HuH-7 (cell line): Measurements from ENCODE around the gene HOXB1.
"Not testable (repeated sequence)": the region's sequence is repeated elsewhere in the genome, so short reads cannot be mapped to it uniquely, and the experiment has no call there.

Experiments
- DNase-seq: peaks from one replicate; pipeline ENCODE4 v3.0.0; 2011; ENCODE audit warnings: low spot score

The HOXB1 gene

DNA sequence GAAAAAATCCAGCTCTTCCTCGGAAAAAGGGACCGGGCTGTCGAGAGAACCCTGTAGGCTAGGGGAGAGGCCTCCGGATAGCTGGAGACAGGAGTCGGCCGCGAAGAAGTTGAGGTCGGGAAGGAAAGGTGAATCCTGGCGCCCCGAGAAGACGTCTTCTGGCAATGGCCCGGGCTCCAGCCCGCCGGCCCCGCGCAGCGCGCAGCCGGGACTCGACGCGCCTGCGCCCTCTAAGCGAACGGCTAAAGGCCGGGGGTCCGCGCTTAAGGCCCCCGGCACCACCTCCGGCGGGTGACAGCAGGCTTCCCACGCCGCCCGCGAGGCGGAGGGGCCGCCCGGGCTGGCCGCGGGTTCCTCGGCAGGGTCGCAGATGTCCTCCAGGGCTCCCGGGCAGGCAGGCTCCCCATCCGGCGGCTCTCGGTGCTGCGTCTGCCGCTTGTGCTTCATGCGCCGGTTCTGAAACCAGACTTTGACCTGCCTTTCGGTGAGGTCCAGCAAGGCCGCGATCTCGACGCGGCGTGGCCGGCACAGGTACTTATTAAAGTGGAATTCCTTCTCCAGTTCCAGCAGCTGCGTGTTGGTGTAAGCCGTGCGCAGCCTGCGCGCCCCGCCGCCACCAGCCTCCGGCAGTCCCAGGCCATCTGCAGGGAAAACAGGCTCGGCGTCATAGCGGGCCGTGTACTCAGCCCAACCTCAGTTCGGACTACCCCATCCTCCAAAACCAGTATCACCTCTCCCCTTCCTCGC is 12.5 kb upstream of the HOXB1 start:
- no peak for DNase-seq

- no peak for DNase-seq
Measured at GRCh38 chr17:48542698-48543106, 11.9 kb upstream of the HOXB1 start.

DNA sequence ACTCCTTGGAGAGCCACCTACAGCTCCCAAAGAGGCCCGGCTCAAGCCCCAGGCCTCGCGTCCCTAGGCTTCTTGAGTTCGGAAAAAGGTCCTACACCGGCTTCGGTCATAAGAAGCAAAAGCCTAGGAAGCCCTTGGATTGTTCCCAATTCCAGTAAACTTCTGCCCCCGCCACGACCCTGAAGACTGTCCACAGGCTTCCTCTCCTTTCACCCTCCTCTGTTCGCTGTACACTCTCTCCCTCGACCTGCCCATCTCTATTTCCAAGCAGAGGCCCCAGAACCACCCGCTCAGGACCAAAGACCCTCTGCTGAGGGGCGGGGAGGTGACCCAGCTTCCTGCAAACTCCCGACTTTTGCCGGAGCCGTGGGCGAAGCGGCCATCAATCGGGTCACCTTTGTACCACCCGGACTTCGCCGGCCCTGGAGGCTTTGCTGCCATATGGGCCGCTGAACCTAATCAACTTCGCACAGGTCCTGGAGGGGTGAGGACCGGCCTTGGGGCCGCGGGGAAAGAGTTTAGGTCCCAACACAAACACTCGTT is 11.4 kb upstream of the HOXB1 start:
- DNase-seq, result no peak

DNA sequence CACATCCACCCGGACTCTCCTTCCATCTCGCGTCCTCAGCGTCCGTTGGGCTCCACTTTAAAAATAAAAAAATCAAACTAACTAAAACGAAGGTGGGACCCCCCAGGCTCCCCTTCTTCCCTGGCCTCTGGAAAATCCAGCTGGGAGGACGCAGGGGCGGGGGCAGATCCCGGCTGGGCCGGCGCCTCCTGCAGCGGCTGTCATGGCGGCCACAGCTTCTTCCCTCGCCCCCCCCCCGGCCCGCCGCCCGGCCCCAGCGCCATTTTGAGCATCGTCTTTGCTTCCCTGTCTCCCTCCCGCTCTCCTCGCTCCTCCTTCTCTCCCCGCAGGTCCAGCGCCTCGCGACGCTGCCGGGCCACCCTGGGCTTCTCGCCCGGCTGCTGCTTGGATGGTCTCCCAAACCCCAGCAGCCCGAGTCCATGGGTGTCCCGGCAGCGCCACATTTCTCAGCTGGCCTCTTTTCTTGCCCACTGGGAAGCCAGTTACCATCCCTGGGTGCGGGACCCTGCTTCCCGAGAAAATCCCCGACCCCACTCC is 10.8 kb upstream of the HOXB1 start:
- no peak for DNase-seq

- no peak for DNase-seq
Measured at GRCh38 chr17:48541036-48541576, 10.3 kb upstream of the HOXB1 start.

- no peak for DNase-seq
Measured at GRCh38 chr17:48540213-48540612, 9.4 kb upstream of the HOXB1 start.

DNA sequence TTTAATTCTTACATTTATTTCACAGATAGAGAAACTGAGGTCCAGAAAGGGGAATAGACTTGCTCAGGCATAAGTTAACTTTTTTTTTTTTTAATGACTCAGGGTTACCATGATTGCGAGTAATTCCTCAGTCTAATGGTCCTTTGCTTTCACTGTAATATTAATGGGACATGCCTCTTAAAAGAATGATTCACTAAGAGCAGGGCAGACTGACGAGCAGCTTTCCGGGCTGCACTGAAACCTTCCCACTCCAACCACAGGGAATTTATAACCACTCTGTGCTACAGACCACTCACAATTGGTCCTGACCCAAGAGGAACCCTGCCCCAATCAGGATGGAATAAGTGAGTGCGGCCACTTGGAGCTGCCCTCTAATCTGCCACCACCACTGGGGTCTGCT is 8.4 kb upstream of the HOXB1 start:
- DNase-seq, result no peak

- no peak for DNase-seq
Measured at GRCh38 chr17:48537316-48537715, 6.5 kb upstream of the HOXB1 start.

GRCh38 chr17:48535793-48536559 is 5.2 kb upstream of the HOXB1 start:
- DNase-seq, result not testable (repeated sequence)

DNA sequence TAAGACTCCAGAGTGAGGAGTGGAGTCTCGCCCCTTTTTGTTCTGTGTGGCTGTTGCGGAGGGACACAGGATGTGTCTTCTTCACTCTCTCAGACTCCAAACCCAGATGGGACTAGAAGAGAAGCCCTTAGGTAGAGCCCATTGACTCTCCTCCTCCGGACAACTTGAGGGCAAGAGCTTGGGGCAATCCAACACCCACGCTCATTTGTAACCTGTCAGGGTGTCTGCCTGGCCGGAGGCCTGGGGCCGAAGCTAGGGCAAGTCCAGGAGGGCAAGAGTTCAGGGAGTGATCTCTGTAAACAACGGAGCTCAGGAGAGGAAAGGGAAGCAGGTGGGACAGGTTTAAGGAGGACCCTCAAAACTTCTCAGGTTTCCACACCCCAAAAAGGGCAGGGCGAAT is 1.4 kb upstream of the HOXB1 start:
- no peak for DNase-seq

DNA sequence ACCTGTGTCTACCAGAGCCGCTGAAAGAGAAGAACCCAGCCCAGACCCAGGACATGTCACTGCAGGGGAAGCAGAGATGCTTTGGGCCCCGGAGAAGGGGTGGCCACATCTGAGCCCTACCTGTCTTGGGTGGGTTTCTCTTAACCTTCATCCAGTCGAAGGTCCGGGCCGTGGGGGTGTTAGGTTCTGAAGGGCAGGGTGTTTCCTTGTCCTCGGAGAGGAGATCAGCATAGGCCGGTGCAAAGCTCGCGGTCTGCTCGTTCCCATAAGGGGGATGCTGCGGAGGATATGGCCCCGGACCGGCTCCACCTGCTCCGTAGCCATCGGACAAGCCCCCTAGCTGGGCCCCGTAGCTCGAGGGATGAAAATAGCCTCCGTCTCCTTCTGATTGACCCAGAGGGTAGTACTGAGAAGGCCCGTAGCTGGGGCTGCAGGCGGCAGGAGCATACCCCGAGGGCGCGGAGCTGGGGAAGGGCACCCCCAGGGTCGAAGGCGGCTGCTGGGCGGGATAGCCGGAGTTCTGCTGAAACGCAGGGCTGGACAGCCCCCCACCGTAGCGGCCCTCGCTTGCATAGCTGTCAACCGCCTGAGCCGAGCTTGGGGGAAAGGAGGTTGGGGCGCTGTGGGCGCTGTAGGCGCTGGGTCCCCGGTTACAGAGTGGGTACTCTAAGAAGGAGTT is 464 bp downstream of the HOXB1 start:
- no peak for DNase-seq

GRCh38 chr17:48529683-48530009 is 1.2 kb downstream of the HOXB1 start:
- no peak for DNase-seq

DNA sequence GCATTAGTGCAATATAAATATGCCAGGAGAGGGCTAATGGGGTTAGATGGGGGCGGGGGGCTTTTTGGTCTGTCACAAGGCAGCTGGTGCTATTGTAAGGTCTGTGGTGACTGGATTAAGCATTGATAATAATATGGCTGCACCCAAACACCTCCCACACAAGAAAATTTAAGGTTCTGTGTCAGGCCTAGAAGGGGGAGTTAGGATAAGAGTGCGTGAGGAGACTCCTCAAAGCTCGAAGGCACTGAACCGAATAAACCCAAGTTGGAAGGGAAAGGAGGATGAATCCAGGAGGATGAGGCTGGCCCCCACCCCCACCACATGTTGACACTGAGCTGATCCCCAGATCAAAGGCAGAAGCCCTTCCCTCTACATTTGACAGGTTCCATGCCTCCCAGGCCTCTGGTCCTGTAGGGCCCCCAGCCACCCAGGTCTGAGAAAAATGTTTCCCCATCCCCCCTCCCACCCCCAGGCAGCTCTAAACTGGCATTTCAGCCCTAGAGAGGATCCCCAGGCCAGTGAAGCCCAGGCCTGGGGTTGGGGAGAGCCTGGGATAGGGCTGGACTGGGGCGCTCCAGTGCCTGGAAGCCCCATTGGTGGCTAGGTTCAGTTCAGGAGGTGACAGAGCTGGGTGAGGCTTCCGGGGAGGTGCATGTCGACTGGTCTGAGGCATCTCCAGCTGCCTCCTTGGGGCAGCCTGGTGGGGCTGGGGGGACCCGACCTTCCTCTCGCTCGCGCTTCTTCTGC is 1.7 kb downstream of the HOXB1 start:
- DNase-seq, result no peak

- DNase-seq, result no peak
Measured at GRCh38 chr17:48528153-48528935, 2.5 kb downstream of the HOXB1 start.

GRCh38 chr17:48527547-48527932 is 3.3 kb downstream of the HOXB1 start:
- DNase-seq, result no peak

- DNase-seq, result no peak
Measured at GRCh38 chr17:48526608-48527546, 3.9 kb downstream of the HOXB1 start.

DNA sequence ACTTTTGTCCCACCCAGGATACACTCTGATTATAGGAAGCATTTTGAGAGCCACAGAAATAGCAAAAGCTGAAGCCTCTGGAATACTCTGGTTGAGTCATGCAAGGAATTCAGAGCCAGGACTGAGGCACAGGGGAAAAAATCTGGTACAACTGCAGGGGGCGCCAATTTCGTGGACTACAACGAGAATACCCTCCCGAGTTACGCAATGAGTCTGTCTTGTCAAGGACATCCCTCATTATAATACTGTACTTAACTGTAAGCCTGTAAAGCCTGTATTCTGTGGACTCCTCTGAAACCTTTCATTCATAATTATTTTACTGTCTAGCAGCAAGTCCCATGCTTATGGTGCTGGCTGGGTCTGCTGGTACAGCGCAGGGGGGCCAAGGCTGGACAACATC is 7.8 kb downstream of the HOXB1 start:
- DNase-seq, result no peak

- no peak for DNase-seq
Measured at GRCh38 chr17:48522031-48522653, 8.7 kb downstream of the HOXB1 start.

- no peak for DNase-seq
Measured at GRCh38 chr17:48520631-48521079, 10.2 kb downstream of the HOXB1 start.
